DMS79 (cell line): ENCODE measurements around the gene TACO1.

Source experiments
- DNase-seq: peaks from one replicate; lab custom pipeline; 2025; lab: John Stamatoyannopoulos, UW

TACO1 gene

GRCh38 chr17:63640038-63640437, 39.3 kb downstream of the TACO1 start:
- DNase-seq, result no peak

GRCh38 chr17:63641692-63642448, 41.2 kb downstream of the TACO1 start:
- DNase-seq, result no peak

- no peak for DNase-seq
Measured at GRCh38 chr17:63644846-63645245, 44.2 kb downstream of the TACO1 start.

- no peak for DNase-seq
Measured at GRCh38 chr17:63645775-63646487, 45.2 kb downstream of the TACO1 start.

- DNase-seq, result no peak
Measured at GRCh38 chr17:63646488-63646806, 45.8 kb downstream of the TACO1 start.

- DNase-seq, result no peak
Measured at GRCh38 chr17:63647065-63647725, 46.5 kb downstream of the TACO1 start.

- no peak for DNase-seq
Measured at GRCh38 chr17:63647936-63648335, 47.2 kb downstream of the TACO1 start.

- no peak for DNase-seq
Measured at GRCh38 chr17:63649813-63650212, 49.1 kb downstream of the TACO1 start.

- DNase-seq, result no peak
Measured at GRCh38 chr17:63652106-63652505, 51.4 kb downstream of the TACO1 start.

- DNase-seq, result no peak
Measured at GRCh38 chr17:63653050-63653449, 52.4 kb downstream of the TACO1 start.

- DNase-seq, result peak; percentile 71
Measured at GRCh38 chr17:63657786-63658185, 57.1 kb downstream of the TACO1 start.
